H9 (cell line): Measurements from ENCODE around the gene MRPL21. TPM values are rescaled to one million over a fixed set of nuclear protein-coding genes. Genes with fewer than 3 reads are reported as not detected.

Experiments used
- DNase-seq: peaks from one replicate; pipeline ENCODE4 v3.0.0-alpha.2; 2017
- H2AFZ ChIP-seq: one replicate; pipeline ENCODE4 v1.6.1; 2013; ENCODE audit warnings: mild to moderate bottlenecking, low read length, control low read depth, moderate library complexity
- H2AK5ac ChIP-seq: 2 replicates; pipeline ENCODE4 v1.6.1; 2013; ENCODE audit warnings: low read length, control low read depth, mixed read lengths; ENCODE audit not compliant: insufficient read length
- H2BK120ac ChIP-seq: one replicate; pipeline ENCODE4 v1.6.1; 2013; ENCODE audit warnings: low read depth, mild to moderate bottlenecking, low read length, control low read depth, inconsistent platforms; ENCODE audit not compliant: poor library complexity, severe bottlenecking
- H2BK12ac ChIP-seq: 2 replicates; pipeline ENCODE4 v1.6.1; 2013; ENCODE audit warnings: low read length, control low read depth, mixed read lengths, low read depth; ENCODE audit not compliant: insufficient read length
- H2BK15ac ChIP-seq: 2 replicates; pipeline ENCODE4 v1.6.1; 2013; ENCODE audit warnings: low read depth, low read length, control low read depth
- H2BK20ac ChIP-seq: one replicate; pipeline ENCODE4 v1.6.1; 2013; ENCODE audit warnings: low read depth, mild to moderate bottlenecking, low read length, control low read depth, inconsistent platforms; ENCODE audit not compliant: poor library complexity, severe bottlenecking
- H2BK5ac ChIP-seq: 2 replicates; pipeline ENCODE4 v1.6.1; 2013; ENCODE audit warnings: low read length, control low read depth, mixed read lengths; ENCODE audit not compliant: insufficient read length
- H3K14ac ChIP-seq: 2 replicates; pipeline ENCODE4 v1.6.1; 2013; ENCODE audit warnings: low read length, control low read depth; ENCODE audit not compliant: insufficient read depth
- H3K18ac ChIP-seq: 2 replicates; pipeline ENCODE4 v1.6.1; 2013; ENCODE audit warnings: low read depth, mild to moderate bottlenecking, mixed read lengths, low read length, control low read depth; ENCODE audit not compliant: insufficient read length
- H3K23ac ChIP-seq: 2 replicates; pipeline ENCODE4 v1.6.1; 2013; ENCODE audit warnings: low read length, control low read depth, mixed read lengths, low read depth; ENCODE audit not compliant: insufficient read length
- H3K23me2 ChIP-seq: 2 replicates; pipeline ENCODE4 v1.6.1; 2013; ENCODE audit warnings: low read depth, mild to moderate bottlenecking, mixed read lengths, low read length, control low read depth; ENCODE audit not compliant: insufficient read length, poor library complexity, severe bottlenecking
- H3K27ac ChIP-seq: 2 replicates; pipeline ENCODE4 v1.5.1; 2013; ENCODE audit warnings: low read length, control low read depth, mixed read lengths, low read depth; ENCODE audit not compliant: insufficient read length
- H3K27me3 ChIP-seq: 2 replicates; pipeline ENCODE4 v1.6.1; 2013; ENCODE audit warnings: low read length, control low read depth, inconsistent platforms; ENCODE audit not compliant: insufficient read depth
- H3K4ac ChIP-seq: 2 replicates; pipeline ENCODE4 v1.6.1; 2013; ENCODE audit warnings: low read depth, mild to moderate bottlenecking, control low read depth, inconsistent platforms, low read length, moderate library complexity
- H3K4me1 ChIP-seq: 2 replicates; pipeline ENCODE4 v1.6.1; 2013; ENCODE audit warnings: low read length, control low read depth, inconsistent platforms; ENCODE audit not compliant: insufficient read depth
- H3K4me2 ChIP-seq: 2 replicates; pipeline ENCODE4 v1.6.1; 2013; ENCODE audit warnings: low read length, control low read depth, mixed read lengths; ENCODE audit not compliant: insufficient read length, insufficient read depth
- H3K56ac ChIP-seq: 2 replicates; pipeline ENCODE4 v1.6.1; 2013; ENCODE audit warnings: low read depth, mild to moderate bottlenecking, mixed read lengths, low read length, control low read depth; ENCODE audit not compliant: insufficient read length
- H3K79me1 ChIP-seq: 2 replicates; pipeline ENCODE4 v1.6.1; 2013; ENCODE audit warnings: low read depth, mild to moderate bottlenecking, moderate library complexity, low read length, control low read depth, inconsistent platforms; ENCODE audit not compliant: insufficient read depth, poor library complexity, severe bottlenecking
- H3K79me2 ChIP-seq: 2 replicates; pipeline ENCODE4 v1.6.1; 2013; ENCODE audit warnings: low read length, control low read depth, inconsistent platforms; ENCODE audit not compliant: insufficient read depth
- H3K9ac ChIP-seq: 2 replicates; pipeline ENCODE4 v1.6.1; 2013; ENCODE audit warnings: low read length, control low read depth, mixed read lengths; ENCODE audit not compliant: insufficient read length; ENCODE audit errors: extremely low read depth
- H3K9me3 ChIP-seq: one replicate; pipeline ENCODE4 v1.6.1; 2013; ENCODE audit warnings: low read depth, low read length, inconsistent platforms; ENCODE audit not compliant: control insufficient read depth
- H3T11ph ChIP-seq: one replicate; pipeline ENCODE4 v1.6.1; 2013; ENCODE audit warnings: mild to moderate bottlenecking, low read length, control low read depth, inconsistent platforms
- H4K20me1 ChIP-seq: one replicate; pipeline ENCODE4 v1.6.1; 2013; ENCODE audit not compliant: control insufficient read depth, insufficient read length, insufficient read depth
- H4K5ac ChIP-seq: 2 replicates; pipeline ENCODE4 v1.6.1; 2013; ENCODE audit warnings: low read depth, mild to moderate bottlenecking, mixed read lengths, low read length, control low read depth; ENCODE audit not compliant: insufficient read length
- H4K8ac ChIP-seq: replicated peaks from 2 replicates; pipeline ENCODE4 v1.6.1; 2013; ENCODE audit warnings: low read length, control low read depth, mixed read lengths, low read depth; ENCODE audit not compliant: insufficient read length
- H4K91ac ChIP-seq: 2 replicates; pipeline ENCODE4 v1.6.1; 2013; ENCODE audit warnings: low read depth, mild to moderate bottlenecking, moderate library complexity, mixed read lengths, low read length, control low read depth; ENCODE audit not compliant: insufficient read length
- H3K27ac Mint-ChIP-seq, 3 experiments: 2 replicates in 2 of 3; 3 replicates in 1 of 3; pipeline ENCODE4 v1.8.0; 2020 to 2021; ENCODE audit warnings: mixed read lengths in 3 of 3, mild to moderate bottlenecking in 1 of 3, moderate library complexity in 1 of 3
- H3K27me3 Mint-ChIP-seq: 2 replicates; pipeline ENCODE4 v1.8.0; 2021; ENCODE audit warnings: low read depth, mild to moderate bottlenecking, moderate library complexity, mixed read lengths
- H3K36me3 Mint-ChIP-seq, 3 experiments: 2 replicates in 2 of 3; 3 replicates in 1 of 3; pipeline ENCODE4 v1.8.0; 2020 to 2021; ENCODE audit warnings: low read depth in 3 of 3, mixed read lengths in 3 of 3; ENCODE audit not compliant: insufficient read depth in 1 of 3
- H3K4me1 Mint-ChIP-seq, 2 experiments: 2 replicates each; pipeline ENCODE4 v1.8.0; 2020; ENCODE audit warnings: mixed read lengths in 2 of 2
- H3K4me3 Mint-ChIP-seq, 2 experiments: 2 replicates in 1 of 2; 3 replicates in 1 of 2; pipeline ENCODE4 v1.8.0; 2020 to 2021; ENCODE audit warnings: mild to moderate bottlenecking in 2 of 2, mixed read lengths in 2 of 2, moderate library complexity in 1 of 2
- H3K9me3 Mint-ChIP-seq, 2 experiments: 2 replicates in 1 of 2; 3 replicates in 1 of 2; pipeline ENCODE4 v1.8.0; 2020; ENCODE audit warnings: mild to moderate bottlenecking in 2 of 2, mixed read lengths in 2 of 2, moderate library complexity in 1 of 2
- CTCF ChIP-seq: fragments of 200-600 bp; sonication (generic); conservative IDR thresholded peaks from 3 replicates; pipeline ENCODE4 v1.8.0; 2021; ENCODE audit warnings: antibody characterized with exemption, mild to moderate bottlenecking
- WGBS: extraction: QIAGEN DNeasy Blood & Tissue Kit; methylation state at CpG from one replicate; pipeline ENCODE4 v1.1.7; 2013; ENCODE audit warnings: missing lambda C conversion rate, low lambda C conversion rate, mixed read lengths; ENCODE audit not compliant: insufficient read length; ENCODE audit errors: extremely low coverage; 5-methylcytosine and 5-hydroxymethylcytosine counted together
- total RNA-seq: library from RNA; stranded (reverse); gene quantifications from 2 replicates; pipeline ENCODE4 v1.2.1, GENCODE V29; 2021

The MRPL21 gene
- total RNA-seq, 1 experiment from 2014 or later: 91.5 TPM

GRCh38 chr11:68938816-68939582 lies 35.4 kb upstream of the MRPL21 start:
- Histone ChIP-seq H3K79me1 (no peaks in the 10 kb centered on the region), H3K27me3 (no peaks in the 10 kb centered on the region), H3K27ac (no peak overlapping the region), H2AK5ac (no peak overlapping the region), H2BK120ac (no peak overlapping the region), H3K23ac (no peak overlapping the region), H4K8ac (no peak overlapping the region), H3K4ac (no peak overlapping the region), H3K4me2 (no peak overlapping the region), H3K14ac (no peak overlapping the region), H3K23me2 (no peaks in the 10 kb centered on the region), H2BK5ac (no peak overlapping the region), H2BK15ac (no peak overlapping the region), H3K9ac (no peak overlapping the region), H2BK12ac (no peak overlapping the region), H3K79me2 (no peaks in the 10 kb centered on the region), H3K56ac (no peak overlapping the region), H4K5ac (no peak overlapping the region), H3T11ph (no peak overlapping the region), H4K20me1 (no peaks in the 10 kb centered on the region), H2BK20ac (no peak overlapping the region), H3K9me3 (no peaks in the 10 kb centered on the region), H4K91ac (no peak overlapping the region), H3K18ac (no peak overlapping the region), H2AFZ (no peak overlapping the region), H3K4me1 (no peaks in the 10 kb centered on the region)
- TF ChIP-seq CTCF: no peak
- no peak for DNase-seq
- no CpG with 5 or more reads among the region's 17 CpGs for WGBS
- Mint-ChIP-seq H3K4me1 (no peaks in the 10 kb centered on the region), H3K9me3 (no peaks in the 10 kb centered on the region), H3K27ac (peak overlapping the region in 1 of 3 experiments; percentile 85; a peak in 2 of 7 replicates), H3K27me3 (no peaks in the 10 kb centered on the region), H3K4me3 (no peak overlapping the region), H3K36me3 (peaks cover 2 to 45% (median 29%) of the 10 kb centered on the region in 3 experiments; a peak in 6 of 7 replicates)
